Measurements from ENCODE around the gene ZNF830. TPM values are rescaled to one million over a fixed set of nuclear protein-coding genes. Genes with fewer than 3 reads are reported as not detected.

ZNF830 gene
- polyA plus RNA-seq, 1 experiment = 3.8 TPM

GRCh38 chr17:35003778-35004177, 42.4 kb downstream of the ZNF830 start:
- CTCF ChIA-PET = interaction anchor here (1.1 kb wide), 1 partner anchor 116 kb away, joined by 3 read pairs; the partner anchor contains the start of gene RAD51D
- no peak for TF ChIP-seq CTCF (IDR thresholded peaks at IDR 0.05; ENCODE audit: insufficient read depth, low read depth, low read length)

GRCh38 chr17:35006345-35006744, 45.0 kb downstream of the ZNF830 start:
- Histone ChIP-seq H3K36me3 (ENCODE audit: control insufficient read depth, insufficient read depth, low read length) (peaks cover 4% of the 10 kb centered on the region), H3K4me3 (ENCODE audit: low read depth, low read length) (no peak overlapping the region), H3K27me3 (ENCODE audit: control insufficient read depth, insufficient read depth, low read length) (no peaks in the 10 kb centered on the region)
- ChIA-PET POLR2A (no interaction called here), CTCF (interaction anchor here (1.3 kb wide), 1 partner anchor 10 kb away, joined by 4 read pairs; no protein-coding TSS in a partner anchor)
- no peak for DNase-seq (ENCODE audit: low read depth)
- TF ChIP-seq CTCF (IDR thresholded peaks at IDR 0.05; ENCODE audit: insufficient read depth, low read depth, low read length) = no peak

More at GRCh38 chr17:35003778-35004177, 42.4 kb downstream of the ZNF830 start:
- Histone ChIP-seq H3K27me3 (ENCODE audit: control insufficient read depth, insufficient read depth, low read length) (no peaks in the 10 kb centered on the region), H3K4me3 (ENCODE audit: low read depth, low read length) (no peak overlapping the region), H3K36me3 (ENCODE audit: control insufficient read depth, insufficient read depth, low read length) (peaks cover 10% of the 10 kb centered on the region)
- POLR2A ChIA-PET = no interaction called here
- no peak for DNase-seq (ENCODE audit: low read depth)

- ChIA-PET POLR2A (no interaction called here), CTCF (interaction anchor here (1.2 kb wide), 2 partner anchors 15 to 77 kb away, joined by 3 read pairs; no protein-coding TSS in a partner anchor)
- Histone ChIP-seq H3K27me3 (ENCODE audit: control insufficient read depth, insufficient read depth, low read length) (no peaks in the 10 kb centered on the region), H3K36me3 (ENCODE audit: control insufficient read depth, insufficient read depth, low read length) (peaks cover 5% of the 10 kb centered on the region), H3K4me3 (ENCODE audit: low read depth, low read length) (no peak overlapping the region)
- no peak for TF ChIP-seq CTCF (IDR thresholded peaks at IDR 0.05; ENCODE audit: insufficient read depth, low read depth, low read length)
- no peak for DNase-seq (ENCODE audit: low read depth)
Measured at GRCh38 chr17:35006961-35007360, 45.6 kb downstream of the ZNF830 start.

- CTCF ChIA-PET = no interaction called here
- POLR2A ChIA-PET = no interaction called here
Measured at GRCh38 chr17:35010093-35010492, 48.8 kb downstream of the ZNF830 start.

GRCh38 chr17:35011671-35012216, 50.4 kb downstream of the ZNF830 start:
- Histone ChIP-seq H3K27me3 (ENCODE audit: control insufficient read depth, insufficient read depth, low read length) (no peaks in the 10 kb centered on the region), H3K36me3 (ENCODE audit: control insufficient read depth, insufficient read depth, low read length) (peaks cover 9% of the 10 kb centered on the region), H3K4me3 (ENCODE audit: low read depth, low read length) (no peak overlapping the region)
- TF ChIP-seq CTCF (IDR thresholded peaks at IDR 0.05; ENCODE audit: insufficient read depth, low read depth, low read length) = no peak
- DNase-seq (ENCODE audit: low read depth) = no peak
- ChIA-PET POLR2A (interaction anchor here (0.6 kb wide), 1 partner anchor 51 kb away, joined by 3 read pairs; the partner anchor contains the start of gene RFFL), CTCF (interaction anchor here (0.9 to 1.5 kb wide), 2 partner anchors 10 to 15 kb away, joined by 3 to 6 read pairs; no protein-coding TSS in a partner anchor)

More at GRCh38 chr17:35010093-35010492, 48.8 kb downstream of the ZNF830 start:
- peaks cover 5% of the 10 kb centered on the region for H3K36me3 ChIP-seq (ENCODE audit: control insufficient read depth, insufficient read depth, low read length)
- no peak for DNase-seq (ENCODE audit: low read depth)
- no peak for TF ChIP-seq CTCF (IDR thresholded peaks at IDR 0.05; ENCODE audit: insufficient read depth, low read depth, low read length)
- no peak overlapping the region for H3K4me3 ChIP-seq (ENCODE audit: low read depth, low read length)
- no peaks in the 10 kb centered on the region for H3K27me3 ChIP-seq (ENCODE audit: control insufficient read depth, insufficient read depth, low read length)

Other genes with a start within 250 kb of the ZNF830 start
- 1.4 and 2.8 TPM in 2 replicates for gene CCT6B, start 80 bp upstream of the ZNF830 start, polyA plus RNA-seq (2011; rRNA removed)
- 24.0 and 31.1 TPM in 2 replicates for gene LIG3, start 19.0 kb downstream of the ZNF830 start, polyA plus RNA-seq (2011; rRNA removed)
- 9.1 and 10.6 TPM in 2 replicates for gene RFFL, start 102.2 kb downstream of the ZNF830 start, polyA plus RNA-seq (2011; rRNA removed)
- gene RAD51D, start 158.3 kb downstream of the ZNF830 start, polyA plus RNA-seq (2011; rRNA removed) = 13.1 and 16.1 TPM in 2 replicates
- gene FNDC8, start 160.1 kb downstream of the ZNF830 start, polyA plus RNA-seq (2011; rRNA removed) = not detected in 2 replicates
- 8.1 and 14.9 TPM in 2 replicates for gene NLE1, start 180.8 kb downstream of the ZNF830 start, polyA plus RNA-seq (2011; rRNA removed)
- not detected in 2 replicates for gene UNC45B, start 186.3 kb downstream of the ZNF830 start, polyA plus RNA-seq (2011; rRNA removed)
- gene SLC35G3, start 232.9 kb downstream of the ZNF830 start, polyA plus RNA-seq (2011; rRNA removed) = not detected in 2 replicates